ENCODE measurements around the gene CLEC18A.

CLEC18A gene

DNA sequence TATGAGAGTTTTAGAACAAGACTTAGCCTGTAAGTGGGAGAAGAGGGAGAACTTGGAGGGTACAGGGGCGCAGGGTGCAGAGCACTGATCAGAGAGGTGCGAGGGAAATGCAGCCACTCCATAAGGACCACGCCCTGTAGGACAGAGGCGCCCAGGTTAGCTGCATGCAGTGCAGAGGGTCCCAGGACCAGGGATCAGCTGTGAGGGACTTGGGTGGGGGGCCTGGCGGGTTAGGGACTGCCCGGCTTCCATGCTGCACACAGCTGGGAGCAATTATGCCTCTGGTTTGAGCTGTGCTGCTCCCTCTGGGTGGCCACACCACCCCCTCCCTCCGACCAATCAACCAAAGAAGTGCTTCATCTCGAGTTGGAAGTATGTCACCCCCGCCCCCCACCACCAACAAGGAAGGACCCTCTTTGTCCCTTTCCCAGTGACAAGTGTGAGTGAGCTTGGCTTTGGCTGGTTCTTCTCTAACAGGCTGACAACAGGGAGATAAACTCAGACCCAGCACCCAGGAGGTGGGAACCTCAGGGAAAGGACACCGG, 22.2 kb upstream of the CLEC18A start:
- H3K4me3 ChIP-seq: no peak overlapping the region
- H3K27ac ChIP-seq: peak overlapping the region in 4 of 21 experiments; percentile 16 to 51 (median 24)

GRCh38 chr16:69929480-69929879, 21.7 kb upstream of the CLEC18A start:
- Histone ChIP-seq H3K4me3 (no peak overlapping the region), H3K27ac (no peak overlapping the region)

- Histone ChIP-seq H3K27ac (no peak overlapping the region), H3K4me3 (no peak overlapping the region)
Observed at GRCh38 chr16:69930117-69930776, 20.9 kb upstream of the CLEC18A start.

DNA sequence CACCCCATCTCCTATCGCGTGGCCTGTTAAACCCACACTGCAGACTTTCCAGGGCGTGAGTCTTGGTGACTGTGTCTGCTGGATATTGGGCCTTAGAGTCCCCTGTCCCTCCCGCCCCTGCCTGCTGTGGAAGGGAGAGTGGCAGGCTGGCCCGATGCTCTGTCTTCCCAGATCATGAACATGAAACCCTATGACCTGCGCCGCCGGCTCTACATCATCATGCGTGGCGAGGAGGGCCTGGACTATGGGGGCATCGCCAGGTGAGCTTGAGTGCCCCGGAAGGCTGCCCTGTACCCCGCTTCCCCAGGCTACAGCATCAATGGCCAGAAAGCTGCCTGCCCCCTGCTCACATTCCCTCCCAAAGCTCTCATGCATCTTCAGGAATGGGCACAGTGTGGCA, 19.5 kb upstream of the CLEC18A start:
- Histone ChIP-seq H3K27ac (no peak overlapping the region), H3K4me3 (no peak overlapping the region)

DNA sequence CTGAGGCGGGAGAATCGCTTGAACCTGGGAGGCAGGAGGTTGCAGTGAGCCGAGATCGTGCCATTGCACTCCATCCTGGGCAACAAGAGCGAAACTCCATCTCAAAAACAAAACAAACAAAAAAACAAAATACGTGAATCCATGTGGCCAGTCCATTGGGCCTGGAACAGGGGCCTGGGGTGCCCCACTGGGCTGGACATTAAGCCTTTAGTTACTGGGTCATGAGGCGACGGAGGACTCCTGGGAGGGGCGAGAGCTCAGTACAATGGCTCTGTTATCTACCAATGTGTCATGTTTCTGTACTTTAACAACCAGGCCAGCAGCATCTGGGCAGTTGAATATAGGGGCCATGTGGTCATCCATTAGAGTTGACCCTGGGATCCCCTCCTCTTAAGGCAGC, 18.9 kb upstream of the CLEC18A start:
- no peak overlapping the region for H3K4me3 ChIP-seq
- no peak overlapping the region for H3K27ac ChIP-seq

GRCh38 chr16:69932691-69933392, 18.3 kb upstream of the CLEC18A start:
- Histone ChIP-seq H3K4me3 (no peak overlapping the region), H3K27ac (no peak overlapping the region)

- Histone ChIP-seq H3K4me3 (no peak overlapping the region), H3K27ac (no peak overlapping the region)
Observed at GRCh38 chr16:69934044-69934443, 17.1 kb upstream of the CLEC18A start.

DNA sequence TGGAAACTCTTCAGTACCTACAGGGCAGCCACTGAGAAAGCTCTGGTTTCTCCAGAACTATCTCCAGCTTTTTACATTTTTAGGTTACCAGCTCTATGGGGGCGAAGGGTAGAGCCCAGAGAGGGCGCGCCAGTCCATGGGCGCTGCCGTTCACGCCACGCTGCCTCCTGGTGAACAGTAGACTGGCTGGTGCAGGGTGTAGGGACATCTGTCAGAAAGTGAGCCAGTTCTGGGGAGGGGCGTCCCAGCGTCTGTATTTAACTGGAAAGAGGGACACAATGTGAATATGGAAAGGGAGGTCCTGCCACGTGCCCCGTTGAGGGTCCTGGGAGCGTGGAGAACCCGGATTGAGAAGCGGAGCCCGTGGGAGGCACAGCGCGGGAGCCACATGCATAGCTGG, 16.4 kb upstream of the CLEC18A start:
- no peak overlapping the region for H3K4me3 ChIP-seq
- no peak overlapping the region for H3K27ac ChIP-seq

DNA sequence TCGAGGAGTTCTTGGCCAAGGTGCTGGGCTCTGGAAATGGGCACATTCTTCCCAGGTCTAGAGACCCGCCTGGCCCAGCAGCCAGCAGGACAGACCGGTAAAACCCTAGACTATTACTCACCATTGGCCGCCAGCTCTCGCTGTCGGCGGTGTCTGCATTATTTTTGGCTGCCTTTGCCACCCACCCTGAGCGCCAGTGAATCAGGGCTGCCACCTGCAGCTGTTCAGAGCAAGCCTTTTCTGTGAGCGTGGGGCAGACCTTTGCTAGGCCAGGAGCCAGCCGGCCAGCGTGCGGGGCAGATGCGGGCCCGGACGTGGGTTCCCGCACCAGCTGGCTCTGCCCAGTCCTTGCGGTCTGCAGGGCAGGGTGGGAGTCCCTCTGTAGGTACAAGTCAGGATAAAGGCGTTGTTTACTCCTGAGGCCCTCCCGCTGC, 15.8 kb upstream of the CLEC18A start:
- H3K4me3 ChIP-seq: no peak overlapping the region

DNA sequence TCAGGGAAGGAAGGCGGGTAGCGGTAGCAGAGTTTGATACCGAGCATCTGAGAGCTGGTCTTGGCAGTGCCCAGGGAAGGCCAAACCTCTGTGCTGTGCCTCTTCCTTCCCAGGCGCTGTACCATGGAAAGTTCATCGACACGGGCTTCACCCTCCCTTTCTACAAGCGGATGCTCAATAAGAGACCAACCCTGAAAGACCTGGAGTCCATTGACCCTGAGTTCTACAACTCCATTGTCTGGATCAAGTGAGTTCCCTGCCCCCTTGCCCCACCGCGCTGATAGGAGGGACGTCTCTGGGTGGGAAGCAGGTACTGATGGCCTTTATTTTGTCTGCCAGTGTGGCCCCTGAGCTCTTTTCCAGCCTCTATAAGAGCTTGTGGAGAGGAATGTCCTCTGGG, 15.4 kb upstream of the CLEC18A start:
- Histone ChIP-seq H3K4me3 (no peak overlapping the region), H3K27ac (no peak overlapping the region)

More for the DNA sequence above, 15.8 kb upstream of the CLEC18A start:
- H3K27ac ChIP-seq: no peak overlapping the region

GRCh38 chr16:69936252-69936651, 14.9 kb upstream of the CLEC18A start:
- H3K27ac ChIP-seq: no peak overlapping the region
- no peak overlapping the region for H3K4me3 ChIP-seq

DNA sequence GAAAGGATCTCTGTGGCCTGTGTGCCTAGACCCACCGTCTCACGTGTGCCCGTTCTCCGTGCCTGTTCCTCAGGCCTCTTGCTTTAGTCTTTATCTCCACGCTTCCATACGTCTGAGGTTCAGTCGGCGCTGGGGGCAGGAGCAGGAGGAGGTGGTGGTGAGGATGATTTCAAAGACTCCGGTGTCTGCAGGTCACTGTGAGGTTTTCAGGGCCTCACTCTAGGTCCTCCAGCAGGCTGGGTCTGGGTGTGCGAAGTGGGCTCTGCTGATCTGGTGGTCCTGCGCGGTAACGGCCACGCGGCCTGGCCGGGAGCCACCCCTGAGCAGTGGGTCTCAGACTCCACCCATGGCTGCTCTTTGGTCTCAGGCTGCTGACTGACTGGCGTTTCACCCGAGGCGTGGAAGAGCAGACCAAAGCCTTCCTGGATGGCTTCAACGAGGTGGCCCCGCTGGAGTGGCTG, 14.4 kb upstream of the CLEC18A start:
- Histone ChIP-seq H3K4me3 (no peak overlapping the region), H3K27ac (no peak overlapping the region)

DNA sequence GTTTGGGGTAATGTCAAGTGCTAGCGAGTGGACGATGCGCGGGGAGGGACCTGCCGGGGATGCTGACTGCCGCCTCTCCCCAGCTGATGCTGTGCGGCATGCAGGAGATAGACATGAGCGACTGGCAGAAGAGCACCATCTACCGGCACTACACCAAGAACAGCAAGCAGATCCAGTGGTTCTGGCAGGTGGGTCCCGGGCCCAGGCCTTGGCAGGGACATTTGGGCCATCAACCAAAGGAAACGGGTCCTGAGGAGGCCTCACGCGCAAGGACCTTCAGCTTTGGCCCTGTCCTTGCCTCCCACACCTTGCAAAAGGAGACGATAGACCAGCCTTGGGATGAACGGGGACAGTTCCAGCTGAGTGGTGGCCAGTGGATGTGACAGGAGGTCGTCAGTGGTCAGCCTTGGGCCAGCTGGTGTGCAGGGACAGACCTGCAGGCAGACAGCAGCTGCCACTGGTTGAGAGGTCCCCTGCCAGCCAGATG, 13.6 kb upstream of the CLEC18A start:
- Histone ChIP-seq H3K27ac (no peak overlapping the region), H3K4me3 (no peak overlapping the region)

DNA sequence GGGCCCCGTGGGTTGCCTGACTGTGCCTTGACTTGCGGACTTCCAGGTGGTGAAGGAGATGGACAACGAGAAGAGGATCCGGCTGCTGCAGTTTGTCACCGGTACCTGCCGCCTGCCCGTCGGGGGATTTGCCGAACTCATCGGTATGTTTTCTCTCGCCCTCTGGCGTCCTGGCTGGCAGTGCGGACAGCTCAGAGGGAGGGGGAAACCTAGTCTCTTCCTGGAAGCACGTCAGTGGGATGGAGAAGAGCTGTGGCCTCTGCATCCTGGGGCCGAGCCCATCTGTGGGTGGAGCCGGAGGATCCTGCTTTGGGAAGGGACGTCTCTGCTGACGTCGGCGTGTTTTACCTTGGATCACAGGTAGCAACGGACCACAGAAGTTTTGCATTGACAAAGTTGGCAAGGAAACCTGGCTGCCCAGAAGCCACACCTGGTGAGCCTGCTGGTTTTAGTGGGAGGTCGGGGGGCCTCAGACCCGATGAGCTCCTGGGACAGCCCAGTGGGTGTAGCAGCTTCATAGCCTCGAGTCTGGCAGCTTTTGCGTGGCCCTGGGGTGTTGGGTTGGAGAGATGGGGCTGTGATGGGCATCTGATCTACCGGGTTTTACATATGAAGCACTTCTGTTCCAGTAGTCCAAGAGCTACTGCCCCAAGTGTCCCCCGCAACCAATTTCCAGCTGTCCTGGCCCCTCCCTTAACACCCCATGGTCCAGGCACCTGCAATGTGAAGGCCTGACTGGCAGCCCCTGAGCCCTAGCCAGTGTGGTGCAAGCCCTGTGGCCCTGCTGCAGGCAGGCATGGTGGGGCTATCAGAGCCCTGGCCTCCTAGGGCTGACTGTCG, 11.9 kb upstream of the CLEC18A start:
- no peak overlapping the region for H3K4me3 ChIP-seq
- H3K27ac ChIP-seq: no peak overlapping the region

DNA sequence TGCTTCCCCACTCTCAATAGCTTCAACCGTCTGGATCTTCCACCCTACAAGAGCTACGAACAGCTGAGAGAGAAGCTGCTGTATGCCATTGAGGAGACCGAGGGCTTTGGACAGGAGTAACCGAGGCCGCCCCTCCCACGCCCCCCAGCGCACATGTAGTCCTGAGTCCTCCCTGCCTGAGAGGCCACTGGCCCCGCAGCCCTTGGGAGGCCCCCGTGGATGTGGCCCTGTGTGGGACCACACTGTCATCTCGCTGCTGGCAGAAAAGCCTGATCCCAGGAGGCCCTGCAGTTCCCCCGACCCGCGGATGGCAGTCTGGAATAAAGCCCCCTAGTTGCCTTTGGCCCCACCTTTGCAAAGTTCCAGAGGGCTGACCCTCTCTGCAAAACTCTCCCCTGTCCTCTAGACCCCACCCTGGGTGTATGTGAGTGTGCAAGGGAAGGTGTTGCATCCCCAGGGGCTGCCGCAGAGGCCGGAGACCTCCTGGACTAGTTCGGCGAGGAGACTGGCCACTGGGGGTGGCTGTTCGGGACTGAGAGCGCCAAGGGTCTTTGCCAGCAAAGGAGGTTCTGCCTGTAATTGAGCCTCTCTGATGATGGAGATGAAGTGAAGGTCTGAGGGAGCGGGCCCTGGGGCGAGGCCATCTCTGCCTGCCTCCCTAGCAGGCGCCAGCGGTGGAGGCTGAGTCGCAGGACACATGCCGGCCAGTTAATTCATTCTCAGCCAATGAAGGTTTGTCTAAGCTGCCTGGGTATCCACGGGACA, 11.1 kb upstream of the CLEC18A start:
- Histone ChIP-seq H3K4me3 (no peak overlapping the region), H3K27ac (no peak overlapping the region)

DNA sequence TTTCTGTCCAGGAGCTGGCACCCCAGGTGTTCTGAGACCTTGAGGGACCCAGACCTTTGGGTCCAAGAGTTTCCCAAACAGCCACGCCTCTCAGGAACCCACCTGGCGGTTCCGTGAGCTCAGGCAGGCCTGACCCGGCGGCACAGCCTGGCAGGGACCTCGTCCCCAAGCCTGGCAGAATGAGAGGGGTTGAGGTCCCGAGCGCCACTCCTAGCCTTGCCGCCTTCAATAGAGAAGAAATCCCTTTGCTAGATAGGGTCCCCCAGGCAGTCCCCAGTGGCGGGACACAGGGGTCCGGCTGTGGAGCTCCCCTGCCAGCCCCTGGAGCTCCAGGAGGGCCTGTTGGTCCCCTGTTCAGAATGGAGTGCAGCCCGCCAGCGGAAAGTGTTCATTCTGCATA, 10.5 kb upstream of the CLEC18A start:
- peak overlapping the region in 1 of 21 experiments; percentile 13 for H3K27ac ChIP-seq

GRCh38 chr16:69941251-69942098, 9.7 kb upstream of the CLEC18A start:
- Histone ChIP-seq H3K27ac (peak overlapping the region in 4 of 21 experiments; percentile 11 to 62 (median 35)), H3K4me3 (no peak overlapping the region)

More for the DNA sequence above, 10.5 kb upstream of the CLEC18A start:
- H3K4me3 ChIP-seq: no peak overlapping the region

DNA sequence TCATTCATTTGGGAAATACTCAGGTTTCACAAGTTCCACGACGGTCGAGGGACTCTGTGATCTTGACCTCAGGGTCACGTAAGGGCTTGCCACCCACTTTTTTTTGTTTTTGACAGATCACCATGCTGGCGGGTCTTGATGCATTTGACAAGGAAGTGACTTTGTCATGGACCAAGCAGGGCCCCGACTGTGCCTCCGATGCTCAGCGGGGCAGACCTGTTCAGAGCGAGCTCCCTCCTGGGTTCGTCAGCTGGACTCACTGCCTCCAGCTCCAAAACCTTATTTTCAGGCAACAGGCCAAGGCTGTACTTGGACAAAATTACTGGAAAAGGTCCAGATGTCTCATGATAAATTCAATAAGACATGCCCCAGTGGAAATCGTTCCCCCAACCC, 9.0 kb upstream of the CLEC18A start:
- no peak overlapping the region for H3K4me3 ChIP-seq
- peak overlapping the region in 3 of 21 experiments; percentile 17 to 62 (median 53) for H3K27ac ChIP-seq

All from skin epidermis (tissue), 12 donors.